ENCODE data around the gene GPR63.
A peak's percentile ranks its signal among the peaks of the same experiment; 100 is the strongest.

GPR63 gene

GRCh38 chr6:96823743-96824142, 13.5 kb downstream of the GPR63 start:
- peak; percentile 60 for DNase-seq (ENCODE audit: low read depth)
- no peak for TF ChIP-seq CTCF (IDR thresholded peaks at IDR 0.05; ENCODE audit: insufficient read depth, low read depth, low read length, missing control alignments)
- no peak overlapping the region for H3K4me3 ChIP-seq (ENCODE audit: low read length)

- TF ChIP-seq CTCF (IDR thresholded peaks at IDR 0.05; ENCODE audit: insufficient read depth, low read depth, low read length, missing control alignments): no peak
- no peak for DNase-seq (ENCODE audit: low read depth)
- H3K4me3 ChIP-seq (ENCODE audit: low read length): no peak overlapping the region
Observed at GRCh38 chr6:96821034-96821433, 16.2 kb downstream of the GPR63 start.

GRCh38 chr6:96816301-96816817, 20.9 kb downstream of the GPR63 start:
- no peak for TF ChIP-seq CTCF (IDR thresholded peaks at IDR 0.05; ENCODE audit: insufficient read depth, low read depth, low read length, missing control alignments)
- peak overlapping the region; percentile 12 for H3K4me3 ChIP-seq (ENCODE audit: low read length)
- peak; percentile 5 for DNase-seq (ENCODE audit: low read depth)

- TF ChIP-seq CTCF (IDR thresholded peaks at IDR 0.05; ENCODE audit: insufficient read depth, low read depth, low read length, missing control alignments): no peak
Observed at GRCh38 chr6:96814625-96815024, 22.7 kb downstream of the GPR63 start.

GRCh38 chr6:96812077-96812703, 25.1 kb downstream of the GPR63 start:
- no peak for TF ChIP-seq CTCF (IDR thresholded peaks at IDR 0.05; ENCODE audit: insufficient read depth, low read depth, low read length, missing control alignments)
- no peak for DNase-seq (ENCODE audit: low read depth)
- H3K4me3 ChIP-seq (ENCODE audit: low read length): no peak overlapping the region

More at GRCh38 chr6:96814625-96815024, 22.7 kb downstream of the GPR63 start:
- DNase-seq (ENCODE audit: low read depth): no peak
- H3K4me3 ChIP-seq (ENCODE audit: low read length): no peak overlapping the region

- H3K4me3 ChIP-seq (ENCODE audit: low read length): no peak overlapping the region
- DNase-seq (ENCODE audit: low read depth): no peak
- no peak for TF ChIP-seq CTCF (IDR thresholded peaks at IDR 0.05; ENCODE audit: insufficient read depth, low read depth, low read length, missing control alignments)
Observed at GRCh38 chr6:96811670-96812069, 25.6 kb downstream of the GPR63 start.

GRCh38 chr6:96811136-96811535, 26.1 kb downstream of the GPR63 start:
- no peak overlapping the region for H3K4me3 ChIP-seq (ENCODE audit: low read length)
- TF ChIP-seq CTCF (IDR thresholded peaks at IDR 0.05; ENCODE audit: insufficient read depth, low read depth, low read length, missing control alignments): no peak
- DNase-seq (ENCODE audit: low read depth): no peak
